ENCODE measurements around the gene KRTAP5-2.

Gene KRTAP5-2

GRCh38 chr11:1555713-1556153, 42.4 kb downstream of the KRTAP5-2 start:
- no peaks in the 10 kb centered on the region for H3K9me3 ChIP-seq
- no peaks in the 10 kb centered on the region for H3K36me3 ChIP-seq
- no peak for TF ChIP-seq CTCF (IDR thresholded peaks at IDR 0.05; ENCODE audit: low read depth, low read length)
- no peak for DNase-seq
- H3K4me1 ChIP-seq, result no peaks in the 10 kb centered on the region
- H3K4me3 ChIP-seq (ENCODE audit: low read depth, low read length), result no peak overlapping the region
- H3K27me3 ChIP-seq, result no peaks in the 10 kb centered on the region

- no peak for TF ChIP-seq CTCF (IDR thresholded peaks at IDR 0.05; ENCODE audit: low read depth, low read length)
- Histone ChIP-seq H3K4me3 (ENCODE audit: low read depth, low read length) (no peak overlapping the region), H3K27me3 (no peaks in the 10 kb centered on the region), H3K36me3 (no peaks in the 10 kb centered on the region), H3K9me3 (no peaks in the 10 kb centered on the region), H3K4me1 (no peaks in the 10 kb centered on the region)
- no peak for DNase-seq
Measured at GRCh38 chr11:1554981-1555712, 42.9 kb downstream of the KRTAP5-2 start.

GRCh38 chr11:1553808-1554594, 44.1 kb downstream of the KRTAP5-2 start:
- H3K27me3 ChIP-seq, result no peaks in the 10 kb centered on the region
- no peaks in the 10 kb centered on the region for H3K9me3 ChIP-seq
- no peak overlapping the region for H3K4me3 ChIP-seq (ENCODE audit: low read depth, low read length)
- DNase-seq, result no peak
- no peak for TF ChIP-seq CTCF (IDR thresholded peaks at IDR 0.05; ENCODE audit: low read depth, low read length)
- H3K4me1 ChIP-seq, result no peaks in the 10 kb centered on the region
- no peaks in the 10 kb centered on the region for H3K36me3 ChIP-seq

- no peak for DNase-seq
- no peaks in the 10 kb centered on the region for H3K4me1 ChIP-seq
- H3K36me3 ChIP-seq, result no peaks in the 10 kb centered on the region
- no peaks in the 10 kb centered on the region for H3K9me3 ChIP-seq
- no peak overlapping the region for H3K4me3 ChIP-seq (ENCODE audit: low read depth, low read length)
- TF ChIP-seq CTCF (IDR thresholded peaks at IDR 0.05; ENCODE audit: low read depth, low read length), result no peak
- H3K27me3 ChIP-seq, result peaks cover 19% of the 10 kb centered on the region
Measured at GRCh38 chr11:1549338-1550330, 48.5 kb downstream of the KRTAP5-2 start.

GRCh38 chr11:1548221-1549070, 49.6 kb downstream of the KRTAP5-2 start:
- Histone ChIP-seq H3K9me3 (no peaks in the 10 kb centered on the region), H3K36me3 (no peaks in the 10 kb centered on the region), H3K27me3 (peaks cover 19% of the 10 kb centered on the region), H3K4me3 (ENCODE audit: low read depth, low read length) (no peak overlapping the region), H3K4me1 (no peaks in the 10 kb centered on the region)
- no peak for TF ChIP-seq CTCF (IDR thresholded peaks at IDR 0.05; ENCODE audit: low read depth, low read length)
- no peak for DNase-seq
